SK-N-SH (cell line): ENCODE results near the gene ZSCAN2. TPM values are rescaled to one million over a fixed set of nuclear protein-coding genes. Genes with fewer than 3 reads are reported as not detected.
A peak's percentile ranks its signal among the peaks of the same experiment; 100 is the strongest.

Experiments
- CTCF ChIA-PET: fragments of 300-600, 350-600 bp; formaldehyde crosslinking; extraction: SDS; loops from one replicate; lab custom pipeline; 2021; lab: Yijun Ruan, JAX
- POLR2A ChIA-PET: fragments of 350-600 bp; sonication (Branson Sonifier 250); formaldehyde crosslinking; extraction: SDS; loops from one replicate; lab custom pipeline; 2020; ENCODE audit warnings: antibody characterized with exemption, inconsistent platforms; lab: Yijun Ruan, JAX
- DNase-seq: peaks from one replicate; pipeline ENCODE4 v3.0.0; 2012
- H2AFZ ChIP-seq: fragments of 200-600 bp; sonication (generic); 2 replicates; pipeline ENCODE4 v1.8.1; 2016; ENCODE audit warnings: antibody characterized with exemption, mild to moderate bottlenecking, low read depth
- H3F3A ChIP-seq: fragments of 200-600 bp; sonication (generic); replicated peaks from 2 replicates; pipeline ENCODE3; 2016; ENCODE audit warnings: antibody characterized with exemption, mild to moderate bottlenecking; ENCODE audit not compliant: insufficient read depth
- H3K27ac ChIP-seq, 2 experiments: fragments of 200-500 bp in 1 of 2; fragments of 200-600 bp in 1 of 2; sonication (Bioruptor generic) in 1 of 2; sonication (generic), shearing (Covaris generic) in 1 of 2; 2 replicates each; pipeline versions ENCODE4 v1.5.1 to v1.6.1; 2014 to 2016; ENCODE audit warnings: low read depth in 2 of 2, inconsistent platforms in 1 of 2, low read length in 1 of 2, mild to moderate bottlenecking in 1 of 2, mixed read lengths in 1 of 2
- H3K27me3 ChIP-seq: fragments of 200-600 bp; sonication (generic), shearing (Covaris generic); 2 replicates; pipeline ENCODE4 v1.6.1; 2016; ENCODE audit warnings: mixed run types; ENCODE audit not compliant: insufficient read depth
- H3K36me3 ChIP-seq, 2 experiments: fragments of 200-500 bp in 1 of 2; fragments of 200-600 bp in 1 of 2; sonication (Bioruptor generic) in 1 of 2; sonication (generic) in 1 of 2; replicated peaks in 1 of 2; 2 replicates each; pipeline versions ENCODE3 to v1.5.1; 2014 to 2016; ENCODE audit warnings: low read length in 1 of 2, mild to moderate bottlenecking in 1 of 2; ENCODE audit not compliant: insufficient read depth in 2 of 2, control insufficient read depth in 1 of 2
- H3K4me1 ChIP-seq, 2 experiments: fragments of 200-500 bp in 1 of 2; fragments of 200-600 bp in 1 of 2; sonication (Bioruptor generic) in 1 of 2; sonication (generic), shearing (Covaris generic) in 1 of 2; 2 replicates each; pipeline versions ENCODE4 v1.5.1 to v1.6.1; 2014 to 2016; ENCODE audit warnings: low read depth in 1 of 2, low read length in 1 of 2, mixed run types in 1 of 2; ENCODE audit not compliant: insufficient read depth in 2 of 2, control insufficient read depth in 1 of 2
- H3K4me2 ChIP-seq: fragments of 200-600 bp; sonication (generic), shearing (Covaris generic); 2 replicates; pipeline ENCODE4 v1.6.1; 2017; ENCODE audit warnings: mixed run types
- H3K4me3 ChIP-seq, 2 experiments: fragments of 200-500 bp in 1 of 2; fragments of 200-600 bp in 1 of 2; sonication (Bioruptor generic) in 1 of 2; sonication (generic), shearing (Covaris generic) in 1 of 2; 2 replicates each; pipeline versions ENCODE4 v1.5.1 to v1.8.1; 2014 to 2016; ENCODE audit warnings: low read depth in 2 of 2, inconsistent platforms in 1 of 2, low read length in 1 of 2, mild to moderate bottlenecking in 1 of 2, mixed read lengths in 1 of 2, moderate library complexity in 1 of 2
- H3K79me2 ChIP-seq: fragments of 200-600 bp; sonication (generic); 2 replicates; pipeline ENCODE4 v1.8.1; 2017; ENCODE audit warnings: mild to moderate bottlenecking; ENCODE audit not compliant: insufficient read depth
- H3K9ac ChIP-seq: fragments of 200-600 bp; sonication (generic); 2 replicates; pipeline ENCODE4 v1.6.1; 2017; ENCODE audit warnings: mixed run types
- H3K9me2 ChIP-seq: fragments of 200-600 bp; sonication (generic); 2 replicates; pipeline ENCODE4 v1.6.1; 2017; ENCODE audit warnings: mixed run types
- H3K9me3 ChIP-seq: fragments of 200-600 bp; sonication (generic); 2 replicates; pipeline ENCODE4 v1.6.1; 2017; ENCODE audit warnings: mixed run types, mild to moderate bottlenecking, moderate library complexity
- H4K20me1 ChIP-seq: fragments of 200-600 bp; sonication (generic); 2 replicates; pipeline ENCODE4 v1.6.1; 2017; ENCODE audit warnings: mild to moderate bottlenecking, mixed run types; ENCODE audit not compliant: insufficient read depth
- ELF1 ChIP-seq: IDR thresholded peaks from 2 replicates; pipeline ENCODE4 v1.4.0; 2012
- FOSL2 ChIP-seq: IDR thresholded peaks from 2 replicates; pipeline ENCODE4 v1.4.0; 2012; ENCODE audit warnings: low read depth, mild to moderate bottlenecking, moderate library complexity, borderline replicate concordance
- FOXJ3 ChIP-seq: sonication (generic); formaldehyde crosslinking; IDR thresholded peaks from 2 replicates; pipeline ENCODE4 v1.5.1; 2020; ENCODE audit warnings: mild to moderate bottlenecking, missing genetic modification reagents
- FOXM1 ChIP-seq: IDR thresholded peaks from 2 replicates; pipeline ENCODE4 v1.4.0; 2012; ENCODE audit warnings: low read depth, mild to moderate bottlenecking
- GABPA ChIP-seq: IDR thresholded peaks from 2 replicates; pipeline ENCODE4 v1.4.0; 2012; ENCODE audit warnings: low read depth, mild to moderate bottlenecking
- GATA2 ChIP-seq: sonication (generic); formaldehyde crosslinking; IDR thresholded peaks from 2 replicates; pipeline ENCODE4 v1.5.0; 2020; ENCODE audit warnings: mild to moderate bottlenecking, missing genetic modification reagents
- IRF3 ChIP-seq: fragments of 150-350 bp; IDR thresholded peaks from 2 replicates; pipeline ENCODE4 v1.6.1; 2016; ENCODE audit warnings: mild to moderate bottlenecking, low read depth, low read length
- JUND ChIP-seq: IDR thresholded peaks from 2 replicates; pipeline ENCODE4 v1.4.0; 2012
- MAX ChIP-seq: IDR thresholded peaks from 2 replicates; pipeline ENCODE4 v1.4.0; 2012; ENCODE audit warnings: low read depth
- MEF2A ChIP-seq: IDR thresholded peaks from 2 replicates; pipeline ENCODE4 v1.4.0; 2012; ENCODE audit warnings: low read depth, borderline replicate concordance
- MXI1 ChIP-seq: IDR thresholded peaks from 2 replicates; pipeline ENCODE4 v1.6.1; 2012; ENCODE audit warnings: mild to moderate bottlenecking, low read depth, low read length, improper control_type of control experiment
- NFIC ChIP-seq: IDR thresholded peaks from 2 replicates; pipeline ENCODE4 v1.4.0; 2012; ENCODE audit warnings: borderline replicate concordance
- NRF1 ChIP-seq: IDR thresholded peaks from 2 replicates; pipeline ENCODE4 v1.6.1; 2012; ENCODE audit warnings: low read depth, mild to moderate bottlenecking, low read length
- PBX3 ChIP-seq: IDR thresholded peaks from 2 replicates; pipeline ENCODE4; 2012
- POLR2AphosphoS5 ChIP-seq: IDR thresholded peaks from 2 replicates; pipeline ENCODE4 v1.6.1; 2012; ENCODE audit warnings: low read depth, low read length
- RAD21 ChIP-seq: IDR thresholded peaks from 2 replicates; pipeline ENCODE4 v1.6.1; 2012; ENCODE audit warnings: mild to moderate bottlenecking, low read length
- RCOR1 ChIP-seq: fragments of 150-350 bp; IDR thresholded peaks from 2 replicates; pipeline ENCODE4 v1.6.1; 2017; ENCODE audit warnings: antibody characterized with exemption, low read length
- REST ChIP-seq: IDR thresholded peaks from 2 replicates; pipeline ENCODE4 v1.6.1; 2012; ENCODE audit warnings: mild to moderate bottlenecking, low read depth, low read length, moderate library complexity
- RXRA ChIP-seq: IDR thresholded peaks from 2 replicates; pipeline ENCODE4 v1.4.0; 2012; ENCODE audit warnings: low read depth, mild to moderate bottlenecking, borderline replicate concordance
- SIN3A ChIP-seq: IDR thresholded peaks from 2 replicates; pipeline ENCODE4 v1.6.1; 2012; ENCODE audit warnings: low read depth, mild to moderate bottlenecking, low read length, moderate library complexity, borderline replicate concordance
- SMC3 ChIP-seq: IDR thresholded peaks from 2 replicates; pipeline ENCODE4 v1.6.1; 2012; ENCODE audit warnings: low read depth, low read length, improper control_type of control experiment
- USF1 ChIP-seq: IDR thresholded peaks from 2 replicates; pipeline ENCODE4 v1.4.0; 2012; ENCODE audit warnings: low read depth, borderline replicate concordance
- USF2 ChIP-seq: fragments of 150-350 bp; IDR thresholded peaks from 2 replicates; pipeline ENCODE4 v1.6.1; 2017; ENCODE audit warnings: antibody characterized with exemption, low read length, low read depth, borderline replicate concordance
- YY1 ChIP-seq: IDR thresholded peaks from 2 replicates; pipeline ENCODE4 v1.4.0; 2012; ENCODE audit warnings: low read depth, mild to moderate bottlenecking
- WGBS: methylation state at CpG from one replicate; pipeline ENCODE4 v1.1.6; 2017; ENCODE audit warnings: low lambda C conversion rate; 5-methylcytosine and 5-hydroxymethylcytosine counted together
- polyA plus RNA-seq, 3 experiments: library from polyadenylated mRNA; depleted of rRNA; stranded (reverse); fragments of >200 nt; gene quantifications; 2 replicates each; pipeline ENCODE4 v1.2.3, GENCODE V29; 2012

Gene ZSCAN2
- polyA plus RNA-seq (2012; rRNA removed) = 17.8 and 22.0 TPM in 2 replicates
- 15.7 and 18.0 TPM in 2 replicates for polyA plus RNA-seq (2012; cell fraction: cytosol; rRNA removed)
- polyA plus RNA-seq (2012; cell fraction: nucleus; rRNA removed) = 19.0 and 25.0 TPM in 2 replicates

GRCh38 chr15:84600687-84601554 lies at the start of gene ZSCAN2:
Gene ZSCAN2 (plus strand): TSS chr15:84601009. CDS start chr15:84603928, 2,919 bp downstream.
- peak within 1 kb of the TSS; percentile 81 for H3K4me2 ChIP-seq
- WGBS = 2% methylated on average over 31 of the region's 68 CpGs
- TF ChIP-seq RAD21 (no peak), IRF3 (peak; percentile 41; the same call in 1 of the 2 replicates), GABPA (no peak), RXRA (no peak), NFIC (peak; percentile 53), NRF1 (no peak), USF1 (no peak), REST (no peak), SMC3 (no peak), PBX3 (no peak), GATA2 (CRISPR knock-in tag) (no peak), RCOR1 (no peak), MEF2A (no peak), FOXM1 (no peak), FOXJ3 (CRISPR knock-in tag) (no peak), YY1 (peak; percentile 73; the same call in 1 of the 2 replicates), USF2 (no peak), MXI1 (no peak; the same call in none of the 2 replicates), POLR2AphosphoS5 (peak; percentile 75), FOSL2 (no peak), SIN3A (peak; percentile 9; the same call in 1 of the 2 replicates), JUND (no peak), MAX (peak; percentile 2; the same call in 1 of the 2 replicates), ELF1 (no peak)

More at GRCh38 chr15:84600687-84601554, at the start of gene ZSCAN2:
- Histone ChIP-seq H3K36me3 (peaks cover 18 to 20% of the 10 kb centered on the region in 2 experiments), H3K79me2 (peaks cover 46% of the 10 kb centered on the region), H4K20me1 (0 out of 2 replicates have a peak, but pooled peaks cover 8% of the 10 kb centered on the region), H3K4me1 (peaks cover 0 to 14% of the 10 kb centered on the region in 2 experiments; a peak in 1 of 4 replicates), H2AFZ (peak within 1 kb of the TSS; percentile 100), H3K27me3 (no peaks in the 10 kb centered on the region), H3K9me2 (no peaks in the 10 kb centered on the region), H3K9me3 (no peaks in the 10 kb centered on the region), H3K4me3 (peak within 1 kb of the TSS; percentile 87 to 95), H3K9ac (peak within 1 kb of the TSS; percentile 85), H3K27ac (peak within 1 kb of the TSS; percentile 58 to 71), H3F3A (peaks cover 5% of the 10 kb centered on the region)
- ChIA-PET POLR2A (interaction anchor here (0.6 to 2.4 kb wide), 4 partner anchors 30 to 326 kb away, joined by 3 to 12 read pairs (median 6); partner anchors contain the start of gene WDR73), CTCF (interaction anchor here (0.7 to 5.0 kb wide), 12 partner anchors 11 to 328 kb away, joined by 3 to 51 read pairs (median 4); no protein-coding TSS in a partner anchor)
- DNase-seq = peak; percentile 95
